Measurements from ENCODE around the gene IGF2.
"Not testable (repeated sequence)": the region's sequence is repeated elsewhere in the genome, so short reads cannot be mapped to it uniquely, and the experiment has no call there.

The IGF2 gene

GRCh38 chr11:2180347-2180746, 41.2 kb upstream of the IGF2 start:
- Histone ChIP-seq H3K9ac (no peak overlapping the region), H3K27ac (no peak overlapping the region), H3K36me3 (ENCODE audit: control insufficient read depth, insufficient read depth, low read length) (no peaks in the 10 kb centered on the region), H3K9me3 (ENCODE audit: control insufficient read depth, low read length) (no peaks in the 10 kb centered on the region), H3K27me3 (ENCODE audit: control insufficient read depth, insufficient read depth, low read length) (no peaks in the 10 kb centered on the region), H3K4me1 (no peaks in the 10 kb centered on the region), H3K4me3 (ENCODE audit: low read depth, low read length) (no peak overlapping the region), H2AFZ (no peak overlapping the region), H3K79me2 (no peaks in the 10 kb centered on the region), H3K4me2 (ENCODE audit: low read length) (no peak overlapping the region)
- TF ChIP-seq CTCF (IDR thresholded peaks at IDR 0.05) = no peak

GRCh38 chr11:2179516-2179915, 40.3 kb upstream of the IGF2 start:
- Histone ChIP-seq H3K4me3 (ENCODE audit: low read depth, low read length) (no peak overlapping the region), H3K36me3 (ENCODE audit: control insufficient read depth, insufficient read depth, low read length) (no peaks in the 10 kb centered on the region), H3K9ac (no peak overlapping the region), H3K27ac (no peak overlapping the region), H3K4me2 (ENCODE audit: low read length) (no peak overlapping the region), H3K9me3 (ENCODE audit: control insufficient read depth, low read length) (no peaks in the 10 kb centered on the region), H3K4me1 (no peaks in the 10 kb centered on the region), H2AFZ (no peak overlapping the region), H3K27me3 (ENCODE audit: control insufficient read depth, insufficient read depth, low read length) (no peaks in the 10 kb centered on the region), H3K79me2 (no peaks in the 10 kb centered on the region)
- TF ChIP-seq CTCF (IDR thresholded peaks at IDR 0.05) = no peak

- no peak overlapping the region for H3K27ac ChIP-seq
- no peaks in the 10 kb centered on the region for H3K79me2 ChIP-seq
- H2AFZ ChIP-seq = no peak overlapping the region
- H3K4me3 ChIP-seq (ENCODE audit: low read depth, low read length) = no peak overlapping the region
- H3K36me3 ChIP-seq (ENCODE audit: control insufficient read depth, insufficient read depth, low read length) = no peaks in the 10 kb centered on the region
- TF ChIP-seq CTCF (IDR thresholded peaks at IDR 0.05) = no peak
- H3K4me2 ChIP-seq (ENCODE audit: low read length) = no peak overlapping the region
- no peaks in the 10 kb centered on the region for H3K27me3 ChIP-seq (ENCODE audit: control insufficient read depth, insufficient read depth, low read length)
- no peaks in the 10 kb centered on the region for H3K9me3 ChIP-seq (ENCODE audit: control insufficient read depth, low read length)
- no peaks in the 10 kb centered on the region for H3K4me1 ChIP-seq
- H3K9ac ChIP-seq = no peak overlapping the region
Observed at GRCh38 chr11:2178906-2179494, 39.8 kb upstream of the IGF2 start.

GRCh38 chr11:2178055-2178773, 39.0 kb upstream of the IGF2 start:
- not testable (repeated sequence) for H3K27ac ChIP-seq; H2AFZ ChIP-seq; H3K9me3 ChIP-seq (ENCODE audit: control insufficient read depth, low read length); H3K4me1 ChIP-seq; H3K27me3 ChIP-seq (ENCODE audit: control insufficient read depth, insufficient read depth, low read length); H3K4me2 ChIP-seq (ENCODE audit: low read length); H3K36me3 ChIP-seq (ENCODE audit: control insufficient read depth, insufficient read depth, low read length); H3K79me2 ChIP-seq; H3K9ac ChIP-seq; H3K4me3 ChIP-seq (ENCODE audit: low read depth, low read length)

- H3K36me3 ChIP-seq (ENCODE audit: control insufficient read depth, insufficient read depth, low read length) = no peaks in the 10 kb centered on the region
Observed at GRCh38 chr11:2177076-2177475, 37.9 kb upstream of the IGF2 start.

More at GRCh38 chr11:2177076-2177475, 37.9 kb upstream of the IGF2 start:
- H3K9ac ChIP-seq = no peak overlapping the region
- no peak overlapping the region for H3K27ac ChIP-seq
- H2AFZ ChIP-seq = no peak overlapping the region
- H3K4me2 ChIP-seq (ENCODE audit: low read length) = no peak overlapping the region
- H3K4me3 ChIP-seq (ENCODE audit: low read depth, low read length) = no peak overlapping the region
- TF ChIP-seq CTCF (IDR thresholded peaks at IDR 0.05) = no peak
- H3K27me3 ChIP-seq (ENCODE audit: control insufficient read depth, insufficient read depth, low read length) = no peaks in the 10 kb centered on the region
- H3K79me2 ChIP-seq = no peaks in the 10 kb centered on the region
- no peaks in the 10 kb centered on the region for H3K4me1 ChIP-seq
- no peaks in the 10 kb centered on the region for H3K9me3 ChIP-seq (ENCODE audit: control insufficient read depth, low read length)

Data from parathyroid adenoma (tissue), 2 donors.